Stomach smooth muscle (tissue), 2 donors: ENCODE data around the gene DRICH1.
"Not testable (repeated sequence)": the region's sequence is repeated elsewhere in the genome, so short reads cannot be mapped to it uniquely, and the experiment has no call there.

ENCODE experiments used
- H3K27ac ChIP-seq: one replicate; pipeline ENCODE4 v1.7.0; 2013; ENCODE audit warnings: mild to moderate bottlenecking, low read length, inconsistent platforms
- H3K27me3 ChIP-seq, 2 donors: one replicate each; pipeline ENCODE4 v1.7.0; 2013; ENCODE audit warnings: low read length in 2 of 2; ENCODE audit not compliant: insufficient read depth in 2 of 2, control insufficient read depth in 1 of 2
- H3K36me3 ChIP-seq, 2 donors: one replicate each; pipeline ENCODE4 v1.7.0; 2013; ENCODE audit warnings: low read length in 2 of 2; ENCODE audit not compliant: control insufficient read depth in 2 of 2, insufficient read depth in 2 of 2
- H3K4me1 ChIP-seq: one replicate; pipeline ENCODE4 v1.7.0; 2013; ENCODE audit warnings: low read length; ENCODE audit not compliant: control insufficient read depth, insufficient read depth
- H3K4me3 ChIP-seq, 2 donors: one replicate each; pipeline ENCODE4 v1.7.0; 2013; ENCODE audit warnings: low read length in 2 of 2
- H3K9ac ChIP-seq, 2 donors: one replicate each; pipeline ENCODE4 v1.7.0; 2013; ENCODE audit warnings: low read length in 2 of 2, mild to moderate bottlenecking in 1 of 2
- H3K9me3 ChIP-seq, 2 donors: one replicate each; pipeline ENCODE4 v1.7.0; 2013; ENCODE audit warnings: low read length in 2 of 2; ENCODE audit not compliant: control insufficient read depth in 2 of 2
- donor health status: healthy.
- donor health status: Pancreatic carcinoma.

Gene DRICH1

GRCh38 chr22:23632178-23632577, at the start of gene DRICH1:
DRICH1 (minus strand) TSS chr22:23632321; CDS start chr22:23632023, 298 bp downstream.
- Histone ChIP-seq H3K27me3 (no peaks in the 10 kb centered on the region), H3K36me3 (no peaks in the 10 kb centered on the region), H3K9ac (no peak within 1 kb of the TSS), H3K27ac (no peak within 1 kb of the TSS), H3K4me1 (no peaks in the 10 kb centered on the region), H3K9me3 (no peaks in the 10 kb centered on the region), H3K4me3 (no peak within 1 kb of the TSS)

- Histone ChIP-seq H3K27me3 (no peaks in the 10 kb centered on the region), H3K36me3 (peaks cover 0 to 19% of the 10 kb centered on the region in 2 donors), H3K9ac (no peak overlapping the region), H3K27ac (no peak overlapping the region), H3K4me1 (peaks cover 3% of the 10 kb centered on the region), H3K9me3 (no peaks in the 10 kb centered on the region), H3K4me3 (no peak overlapping the region)
Observed at GRCh38 chr22:23681026-23681809, 49.1 kb upstream of the DRICH1 start.

GRCh38 chr22:23678133-23678532, 46.0 kb upstream of the DRICH1 start:
- Histone ChIP-seq H3K27ac (no peak overlapping the region), H3K9me3 (no peaks in the 10 kb centered on the region), H3K36me3 (peaks cover 0 to 17% of the 10 kb centered on the region in 2 donors), H3K4me1 (no peaks in the 10 kb centered on the region), H3K27me3 (no peaks in the 10 kb centered on the region), H3K4me3 (no peak overlapping the region), H3K9ac (no peak overlapping the region)

- Histone ChIP-seq H3K4me3 (no peak overlapping the region), H3K9me3 (no peaks in the 10 kb centered on the region), H3K27ac (no peak overlapping the region), H3K9ac (no peak overlapping the region), H3K36me3 (peaks cover 0 to 12% of the 10 kb centered on the region in 2 donors), H3K27me3 (no peaks in the 10 kb centered on the region), H3K4me1 (no peaks in the 10 kb centered on the region)
Observed at GRCh38 chr22:23677701-23677995, 45.5 kb upstream of the DRICH1 start.

GRCh38 chr22:23676841-23677700, 45.0 kb upstream of the DRICH1 start:
- H3K27ac ChIP-seq, H3K4me3 ChIP-seq, H3K27me3 ChIP-seq, H3K4me1 ChIP-seq, H3K9ac ChIP-seq, H3K9me3 ChIP-seq, H3K36me3 ChIP-seq: not testable (repeated sequence)

- peaks cover 0 to 4% of the 10 kb centered on the region in 2 donors for H3K36me3 ChIP-seq
- H3K9me3 ChIP-seq, result no peaks in the 10 kb centered on the region
- H3K4me3 ChIP-seq, result no peak overlapping the region
- no peak overlapping the region for H3K9ac ChIP-seq
- H3K4me1 ChIP-seq, result no peaks in the 10 kb centered on the region
- H3K27ac ChIP-seq, result no peak overlapping the region
- no peaks in the 10 kb centered on the region for H3K27me3 ChIP-seq
Observed at GRCh38 chr22:23675502-23676415, 43.6 kb upstream of the DRICH1 start.

GRCh38 chr22:23674886-23675501, 42.9 kb upstream of the DRICH1 start:
- not testable (repeated sequence) for H3K36me3 ChIP-seq, H3K4me3 ChIP-seq, H3K27ac ChIP-seq

GRCh38 chr22:23673826-23674690, 41.9 kb upstream of the DRICH1 start:
- Histone ChIP-seq H3K27me3 (no peaks in the 10 kb centered on the region), H3K4me1 (no peaks in the 10 kb centered on the region), H3K27ac (no peak overlapping the region), H3K4me3 (no peak overlapping the region), H3K36me3 (no peaks in the 10 kb centered on the region), H3K9me3 (no peaks in the 10 kb centered on the region), H3K9ac (no peak overlapping the region)

More at GRCh38 chr22:23674886-23675501, 42.9 kb upstream of the DRICH1 start:
- H3K9ac ChIP-seq, H3K9me3 ChIP-seq, H3K27me3 ChIP-seq, H3K4me1 ChIP-seq: not testable (repeated sequence)

- H3K9ac ChIP-seq, result no peak overlapping the region
- no peak overlapping the region for H3K27ac ChIP-seq
Observed at GRCh38 chr22:23673050-23673620, 41.0 kb upstream of the DRICH1 start.

More at GRCh38 chr22:23673050-23673620, 41.0 kb upstream of the DRICH1 start:
- Histone ChIP-seq H3K4me1 (no peaks in the 10 kb centered on the region), H3K27me3 (no peaks in the 10 kb centered on the region), H3K36me3 (no peaks in the 10 kb centered on the region), H3K4me3 (no peak overlapping the region), H3K9me3 (no peaks in the 10 kb centered on the region)
